HepG2 (cell line): ENCODE measurements around the gene TFB1M. TPM values are rescaled to one million over a fixed set of nuclear protein-coding genes. Genes with fewer than 3 reads are reported as not detected.

Source experiments
- MIXL1 ChIP-seq: IDR thresholded peaks from 2 replicates; pipeline ENCODE4 v1.6.1; 2016
- MTA3 ChIP-seq: sonication (generic); formaldehyde crosslinking; IDR thresholded peaks from 2 replicates; pipeline ENCODE4 v1.4.0; 2020; ENCODE audit warnings: missing genetic modification reagents
- RFX3 ChIP-seq: IDR thresholded peaks from 2 replicates; pipeline ENCODE4 v1.6.1; 2016; ENCODE audit warnings: missing biosample characterization, missing genetic modification reagents
- ZC3H4 ChIP-seq: sonication (generic); formaldehyde crosslinking; IDR thresholded peaks from 2 replicates; pipeline ENCODE4 v1.4.0; 2020; ENCODE audit warnings: missing genetic modification reagents, borderline replicate concordance
- ZNF160 ChIP-seq: sonication (generic); formaldehyde crosslinking; IDR thresholded peaks from 2 replicates; pipeline ENCODE4 v1.8.0; 2022; ENCODE audit warnings: mild to moderate bottlenecking, inconsistent platforms, missing genetic modification reagents
- ZNF563 ChIP-seq: sonication (generic); formaldehyde crosslinking; IDR thresholded peaks from 2 replicates; pipeline ENCODE4 v1.8.0; 2022; ENCODE audit warnings: mild to moderate bottlenecking, moderate library complexity, missing genetic modification reagents
- ZNF678 ChIP-seq: sonication (generic); formaldehyde crosslinking; IDR thresholded peaks from 2 replicates; pipeline ENCODE4 v1.4.0; 2020; ENCODE audit warnings: mild to moderate bottlenecking, missing genetic modification reagents
- ZNF780A ChIP-seq: sonication (generic); formaldehyde crosslinking; IDR thresholded peaks from 2 replicates; pipeline ENCODE4 v1.8.0; 2022; ENCODE audit warnings: mild to moderate bottlenecking, missing genetic modification reagents, moderate library complexity
- ZSCAN9 ChIP-seq: IDR thresholded peaks from 2 replicates; pipeline ENCODE4 v1.6.1; 2016; ENCODE audit warnings: borderline replicate concordance
- polyA plus RNA-seq, 8 experiments: library from polyadenylated mRNA; depleted of rRNA in 3 of 8; stranded (reverse) in 7 of 8; unstranded in 1 of 8; fragments of >200 nt; fragmentation: Illumina TruSeq in 4 of 8; extraction: Trizol in 4 of 8; gene quantifications; 2 replicates each; pipeline versions ENCODE4 v1.2.1 to v1.2.3, GENCODE V29; 2011 to 2016; ENCODE audit warnings: low read depth in 4 of 8, missing spikeins in 1 of 8, mixed read lengths in 1 of 8; ENCODE audit not compliant: insufficient read depth in 1 of 8
- total RNA-seq, 5 experiments: library from RNA; depleted of rRNA; stranded (reverse); fragments of >200 nt; fragmentation: Illumina TruSeq; extraction: Trizol; gene quantifications; 2 replicates each; pipeline ENCODE4 v1.2.3, GENCODE V29; 2016; ENCODE audit warnings: low read depth in 1 of 5
- TF ChIP-seq, protein P1 (sequence below): sonication (generic); formaldehyde crosslinking; IDR thresholded peaks from 2 replicates; pipeline ENCODE4 v1.4.0; 2020; ENCODE audit warnings: missing genetic modification reagents
- TF ChIP-seq, protein P2 (sequence below): sonication (generic); formaldehyde crosslinking; IDR thresholded peaks from 2 replicates; pipeline ENCODE4 v1.5.0; 2020; ENCODE audit warnings: missing genetic modification reagents
- TF ChIP-seq, protein P3 (sequence below): sonication (generic); formaldehyde crosslinking; IDR thresholded peaks from 2 replicates; pipeline ENCODE4 v1.5.1; 2020; ENCODE audit warnings: mild to moderate bottlenecking, missing genetic modification reagents, moderate library complexity
- TF ChIP-seq, protein P4 (sequence below): sonication (generic); formaldehyde crosslinking; IDR thresholded peaks from 2 replicates; pipeline ENCODE4 v1.4.0; 2020; ENCODE audit warnings: mild to moderate bottlenecking, missing genetic modification reagents

TFB1M gene
- total and polyA plus RNA-seq, 2 of the 13 experiments (the other 11 are each of a cell fraction or from before 2014, with no cell fraction given) = 91.4 to 122 TPM

DNA sequence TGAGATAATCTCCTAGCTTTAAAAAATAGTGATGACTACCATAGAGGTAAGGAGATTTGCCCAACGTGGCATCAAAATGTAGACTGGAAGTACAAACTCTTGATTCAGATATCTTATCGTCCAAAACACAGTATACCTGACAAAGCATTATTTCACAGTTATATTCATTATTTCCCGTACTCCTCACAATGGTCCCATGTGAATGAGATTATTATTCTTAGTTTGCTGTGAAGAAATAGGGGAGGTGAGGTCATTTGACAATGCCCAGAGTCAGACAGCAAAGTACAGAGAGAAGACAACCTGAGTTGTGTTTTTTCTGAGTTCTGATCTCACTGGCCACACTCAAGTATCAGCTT is 1.2 kb upstream of the TFB1M start (continued):
- TF ChIP-seq RFX3 (CRISPR knock-in tag) = no peak
- TF ChIP-seq ZNF780A (CRISPR knock-in tag) = no peak
- no peak for TF ChIP-seq MTA3 (CRISPR knock-in tag)
- no peak for TF ChIP-seq ZNF563 (CRISPR knock-in tag)
- TF ChIP-seq MIXL1 (CRISPR knock-in tag) = no peak
- TF ChIP-seq, protein P1, sequence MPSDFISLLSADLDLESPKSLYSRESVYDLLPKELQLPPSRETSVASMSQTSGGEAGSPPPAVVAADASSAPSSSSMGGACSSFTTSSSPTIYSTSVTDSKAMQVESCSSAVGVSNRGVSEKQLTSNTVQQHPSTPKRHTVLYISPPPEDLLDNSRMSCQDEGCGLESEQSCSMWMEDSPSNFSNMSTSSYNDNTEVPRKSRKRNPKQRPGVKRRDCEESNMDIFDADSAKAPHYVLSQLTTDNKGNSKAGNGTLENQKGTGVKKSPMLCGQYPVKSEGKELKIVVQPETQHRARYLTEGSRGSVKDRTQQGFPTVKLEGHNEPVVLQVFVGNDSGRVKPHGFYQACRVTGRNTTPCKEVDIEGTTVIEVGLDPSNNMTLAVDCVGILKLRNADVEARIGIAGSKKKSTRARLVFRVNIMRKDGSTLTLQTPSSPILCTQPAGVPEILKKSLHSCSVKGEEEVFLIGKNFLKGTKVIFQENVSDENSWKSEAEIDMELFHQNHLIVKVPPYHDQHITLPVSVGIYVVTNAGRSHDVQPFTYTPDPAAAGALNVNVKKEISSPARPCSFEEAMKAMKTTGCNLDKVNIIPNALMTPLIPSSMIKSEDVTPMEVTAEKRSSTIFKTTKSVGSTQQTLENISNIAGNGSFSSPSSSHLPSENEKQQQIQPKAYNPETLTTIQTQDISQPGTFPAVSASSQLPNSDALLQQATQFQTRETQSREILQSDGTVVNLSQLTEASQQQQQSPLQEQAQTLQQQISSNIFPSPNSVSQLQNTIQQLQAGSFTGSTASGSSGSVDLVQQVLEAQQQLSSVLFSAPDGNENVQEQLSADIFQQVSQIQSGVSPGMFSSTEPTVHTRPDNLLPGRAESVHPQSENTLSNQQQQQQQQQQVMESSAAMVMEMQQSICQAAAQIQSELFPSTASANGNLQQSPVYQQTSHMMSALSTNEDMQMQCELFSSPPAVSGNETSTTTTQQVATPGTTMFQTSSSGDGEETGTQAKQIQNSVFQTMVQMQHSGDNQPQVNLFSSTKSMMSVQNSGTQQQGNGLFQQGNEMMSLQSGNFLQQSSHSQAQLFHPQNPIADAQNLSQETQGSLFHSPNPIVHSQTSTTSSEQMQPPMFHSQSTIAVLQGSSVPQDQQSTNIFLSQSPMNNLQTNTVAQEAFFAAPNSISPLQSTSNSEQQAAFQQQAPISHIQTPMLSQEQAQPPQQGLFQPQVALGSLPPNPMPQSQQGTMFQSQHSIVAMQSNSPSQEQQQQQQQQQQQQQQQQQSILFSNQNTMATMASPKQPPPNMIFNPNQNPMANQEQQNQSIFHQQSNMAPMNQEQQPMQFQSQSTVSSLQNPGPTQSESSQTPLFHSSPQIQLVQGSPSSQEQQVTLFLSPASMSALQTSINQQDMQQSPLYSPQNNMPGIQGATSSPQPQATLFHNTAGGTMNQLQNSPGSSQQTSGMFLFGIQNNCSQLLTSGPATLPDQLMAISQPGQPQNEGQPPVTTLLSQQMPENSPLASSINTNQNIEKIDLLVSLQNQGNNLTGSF = no peak
- TF ChIP-seq, protein P2, sequence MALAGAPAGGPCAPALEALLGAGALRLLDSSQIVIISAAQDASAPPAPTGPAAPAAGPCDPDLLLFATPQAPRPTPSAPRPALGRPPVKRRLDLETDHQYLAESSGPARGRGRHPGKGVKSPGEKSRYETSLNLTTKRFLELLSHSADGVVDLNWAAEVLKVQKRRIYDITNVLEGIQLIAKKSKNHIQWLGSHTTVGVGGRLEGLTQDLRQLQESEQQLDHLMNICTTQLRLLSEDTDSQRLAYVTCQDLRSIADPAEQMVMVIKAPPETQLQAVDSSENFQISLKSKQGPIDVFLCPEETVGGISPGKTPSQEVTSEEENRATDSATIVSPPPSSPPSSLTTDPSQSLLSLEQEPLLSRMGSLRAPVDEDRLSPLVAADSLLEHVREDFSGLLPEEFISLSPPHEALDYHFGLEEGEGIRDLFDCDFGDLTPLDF (CRISPR knock-in tag) = no peak
- TF ChIP-seq ZC3H4 (CRISPR knock-in tag) = peak; percentile 86; the same call in 1 of the 2 replicates
- TF ChIP-seq, protein P3, sequence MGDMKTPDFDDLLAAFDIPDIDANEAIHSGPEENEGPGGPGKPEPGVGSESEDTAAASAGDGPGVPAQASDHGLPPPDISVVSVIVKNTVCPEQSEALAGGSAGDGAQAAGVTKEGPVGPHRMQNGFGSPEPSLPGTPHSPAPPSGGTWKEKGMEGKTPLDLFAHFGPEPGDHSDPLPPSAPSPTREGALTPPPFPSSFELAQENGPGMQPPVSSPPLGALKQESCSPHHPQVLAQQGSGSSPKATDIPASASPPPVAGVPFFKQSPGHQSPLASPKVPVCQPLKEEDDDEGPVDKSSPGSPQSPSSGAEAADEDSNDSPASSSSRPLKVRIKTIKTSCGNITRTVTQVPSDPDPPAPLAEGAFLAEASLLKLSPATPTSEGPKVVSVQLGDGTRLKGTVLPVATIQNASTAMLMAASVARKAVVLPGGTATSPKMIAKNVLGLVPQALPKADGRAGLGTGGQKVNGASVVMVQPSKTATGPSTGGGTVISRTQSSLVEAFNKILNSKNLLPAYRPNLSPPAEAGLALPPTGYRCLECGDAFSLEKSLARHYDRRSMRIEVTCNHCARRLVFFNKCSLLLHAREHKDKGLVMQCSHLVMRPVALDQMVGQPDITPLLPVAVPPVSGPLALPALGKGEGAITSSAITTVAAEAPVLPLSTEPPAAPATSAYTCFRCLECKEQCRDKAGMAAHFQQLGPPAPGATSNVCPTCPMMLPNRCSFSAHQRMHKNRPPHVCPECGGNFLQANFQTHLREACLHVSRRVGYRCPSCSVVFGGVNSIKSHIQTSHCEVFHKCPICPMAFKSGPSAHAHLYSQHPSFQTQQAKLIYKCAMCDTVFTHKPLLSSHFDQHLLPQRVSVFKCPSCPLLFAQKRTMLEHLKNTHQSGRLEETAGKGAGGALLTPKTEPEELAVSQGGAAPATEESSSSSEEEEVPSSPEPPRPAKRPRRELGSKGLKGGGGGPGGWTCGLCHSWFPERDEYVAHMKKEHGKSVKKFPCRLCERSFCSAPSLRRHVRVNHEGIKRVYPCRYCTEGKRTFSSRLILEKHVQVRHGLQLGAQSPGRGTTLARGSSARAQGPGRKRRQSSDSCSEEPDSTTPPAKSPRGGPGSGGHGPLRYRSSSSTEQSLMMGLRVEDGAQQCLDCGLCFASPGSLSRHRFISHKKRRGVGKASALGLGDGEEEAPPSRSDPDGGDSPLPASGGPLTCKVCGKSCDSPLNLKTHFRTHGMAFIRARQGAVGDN (CRISPR knock-in tag) = no peak
- TF ChIP-seq ZNF678 (CRISPR knock-in tag) = no peak
- TF ChIP-seq, protein P4, sequence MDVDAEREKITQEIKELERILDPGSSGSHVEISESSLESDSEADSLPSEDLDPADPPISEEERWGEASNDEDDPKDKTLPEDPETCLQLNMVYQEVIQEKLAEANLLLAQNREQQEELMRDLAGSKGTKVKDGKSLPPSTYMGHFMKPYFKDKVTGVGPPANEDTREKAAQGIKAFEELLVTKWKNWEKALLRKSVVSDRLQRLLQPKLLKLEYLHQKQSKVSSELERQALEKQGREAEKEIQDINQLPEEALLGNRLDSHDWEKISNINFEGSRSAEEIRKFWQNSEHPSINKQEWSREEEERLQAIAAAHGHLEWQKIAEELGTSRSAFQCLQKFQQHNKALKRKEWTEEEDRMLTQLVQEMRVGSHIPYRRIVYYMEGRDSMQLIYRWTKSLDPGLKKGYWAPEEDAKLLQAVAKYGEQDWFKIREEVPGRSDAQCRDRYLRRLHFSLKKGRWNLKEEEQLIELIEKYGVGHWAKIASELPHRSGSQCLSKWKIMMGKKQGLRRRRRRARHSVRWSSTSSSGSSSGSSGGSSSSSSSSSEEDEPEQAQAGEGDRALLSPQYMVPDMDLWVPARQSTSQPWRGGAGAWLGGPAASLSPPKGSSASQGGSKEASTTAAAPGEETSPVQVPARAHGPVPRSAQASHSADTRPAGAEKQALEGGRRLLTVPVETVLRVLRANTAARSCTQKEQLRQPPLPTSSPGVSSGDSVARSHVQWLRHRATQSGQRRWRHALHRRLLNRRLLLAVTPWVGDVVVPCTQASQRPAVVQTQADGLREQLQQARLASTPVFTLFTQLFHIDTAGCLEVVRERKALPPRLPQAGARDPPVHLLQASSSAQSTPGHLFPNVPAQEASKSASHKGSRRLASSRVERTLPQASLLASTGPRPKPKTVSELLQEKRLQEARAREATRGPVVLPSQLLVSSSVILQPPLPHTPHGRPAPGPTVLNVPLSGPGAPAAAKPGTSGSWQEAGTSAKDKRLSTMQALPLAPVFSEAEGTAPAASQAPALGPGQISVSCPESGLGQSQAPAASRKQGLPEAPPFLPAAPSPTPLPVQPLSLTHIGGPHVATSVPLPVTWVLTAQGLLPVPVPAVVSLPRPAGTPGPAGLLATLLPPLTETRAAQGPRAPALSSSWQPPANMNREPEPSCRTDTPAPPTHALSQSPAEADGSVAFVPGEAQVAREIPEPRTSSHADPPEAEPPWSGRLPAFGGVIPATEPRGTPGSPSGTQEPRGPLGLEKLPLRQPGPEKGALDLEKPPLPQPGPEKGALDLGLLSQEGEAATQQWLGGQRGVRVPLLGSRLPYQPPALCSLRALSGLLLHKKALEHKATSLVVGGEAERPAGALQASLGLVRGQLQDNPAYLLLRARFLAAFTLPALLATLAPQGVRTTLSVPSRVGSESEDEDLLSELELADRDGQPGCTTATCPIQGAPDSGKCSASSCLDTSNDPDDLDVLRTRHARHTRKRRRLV (CRISPR knock-in tag) = no peak
- TF ChIP-seq ZSCAN9 (CRISPR knock-in tag) = no peak
- no peak for TF ChIP-seq ZNF160
